ENCODE results near the gene ACAP2.

GRCh38 chr3:195255176-195255500, 187.7 kb downstream of the ACAP2 start:
- TF ChIP-seq CTCF (conservative IDR thresholded peaks at IDR 0.05; ENCODE audit: low read length) (no peak), EZH2phosphoT487 (IDR thresholded peaks at IDR 0.05; ENCODE audit: borderline replicate concordance, low read depth, low read length) (no peak)

Measured in OCI-LY7 (cell line).